Neuronal stem cell (in vitro differentiated cells): ENCODE measurements around the gene DYNC1LI1.

Experiments used
- DNase-seq: peaks from one replicate; pipeline ENCODE4 v3.0.0-alpha.2; 2013; ENCODE audit warnings: low spot score
- H2AFZ ChIP-seq: one replicate; pipeline ENCODE4 v1.6.1; 2013; ENCODE audit warnings: mild to moderate bottlenecking, low read length, inconsistent platforms
- H2AK5ac ChIP-seq: 2 replicates; pipeline ENCODE4 v1.6.1; 2013; ENCODE audit warnings: low read depth, mild to moderate bottlenecking, inconsistent platforms, low read length, moderate library complexity, mixed read lengths
- H2BK120ac ChIP-seq: 2 replicates; pipeline ENCODE4 v1.6.1; 2013; ENCODE audit warnings: low read depth, mild to moderate bottlenecking, inconsistent platforms, low read length, moderate library complexity, mixed read lengths
- H2BK12ac ChIP-seq: one replicate; pipeline ENCODE4 v1.6.1; 2013; ENCODE audit warnings: low read length, inconsistent platforms
- H2BK15ac ChIP-seq: 2 replicates; pipeline ENCODE4 v1.6.1; 2013; ENCODE audit warnings: mild to moderate bottlenecking, low read length, inconsistent platforms, mixed read lengths
- H2BK5ac ChIP-seq: one replicate; pipeline ENCODE4 v1.6.1; 2013; ENCODE audit warnings: inconsistent platforms, mild to moderate bottlenecking, low read length, moderate library complexity
- H3K14ac ChIP-seq: one replicate; pipeline ENCODE4 v1.6.1; 2013; ENCODE audit warnings: low read length, inconsistent platforms
- H3K18ac ChIP-seq: 2 replicates; pipeline ENCODE4 v1.6.1; 2013; ENCODE audit warnings: low read length, inconsistent platforms
- H3K23ac ChIP-seq: 2 replicates; pipeline ENCODE4 v1.6.1; 2013; ENCODE audit warnings: low read depth, mild to moderate bottlenecking, mixed read lengths, low read length, inconsistent platforms; ENCODE audit not compliant: poor library complexity
- H3K27ac ChIP-seq: replicated peaks from 3 replicates; pipeline ENCODE4 v1.5.1; 2013; ENCODE audit warnings: low read length, inconsistent platforms
- H3K27me3 ChIP-seq, 3 experiments: 2 replicates each; pipeline ENCODE4 v1.6.1; 2013; ENCODE audit warnings: low read length in 3 of 3, mild to moderate bottlenecking in 2 of 3, inconsistent platforms in 1 of 3, low read depth in 1 of 3, mixed read lengths in 1 of 3, moderate library complexity in 1 of 3; ENCODE audit not compliant: control insufficient read depth in 3 of 3, insufficient read depth in 3 of 3
- H3K36me3 ChIP-seq, 2 donors: replicated peaks in 1 of 2; 2 replicates each; pipeline ENCODE4 v1.6.1; 2013; ENCODE audit warnings: low read length in 2 of 2; ENCODE audit not compliant: control insufficient read depth in 2 of 2, insufficient read depth in 2 of 2
- H3K4ac ChIP-seq: 2 replicates; pipeline ENCODE4 v1.6.1; 2013; ENCODE audit warnings: inconsistent platforms, mild to moderate bottlenecking, low read length, moderate library complexity
- H3K4me1 ChIP-seq, 2 donors: 1 replicate in 1 of 2; 2 replicates in 1 of 2; pipeline ENCODE4 v1.6.1; 2013; ENCODE audit warnings: low read length in 2 of 2, low read depth in 1 of 2; ENCODE audit not compliant: control insufficient read depth in 2 of 2, insufficient read depth in 1 of 2
- H3K4me2 ChIP-seq: one replicate; pipeline ENCODE4 v1.6.1; 2013; ENCODE audit warnings: mild to moderate bottlenecking, low read length, inconsistent platforms; ENCODE audit not compliant: insufficient read depth, poor library complexity, severe bottlenecking
- H3K4me3 ChIP-seq, 2 donors: 2 replicates each; pipeline ENCODE4 v1.5.1; 2013; ENCODE audit warnings: low read length in 2 of 2, mild to moderate bottlenecking in 2 of 2, inconsistent platforms in 1 of 2, moderate library complexity in 1 of 2
- H3K79me1 ChIP-seq: one replicate; pipeline ENCODE4 v1.6.1; 2013; ENCODE audit warnings: low read depth, mild to moderate bottlenecking, inconsistent platforms, low read length, moderate library complexity
- H3K9ac ChIP-seq: one replicate; pipeline ENCODE4 v1.6.1; 2013; ENCODE audit warnings: mild to moderate bottlenecking, low read depth, low read length, inconsistent platforms; ENCODE audit not compliant: poor library complexity
- H3K9me3 ChIP-seq, 2 donors: replicated peaks in 1 of 2; 2 replicates each; pipeline versions ENCODE3 to v1.6.1; 2013; ENCODE audit warnings: low read length in 2 of 2, mild to moderate bottlenecking in 2 of 2, inconsistent platforms in 1 of 2, low read depth in 1 of 2, mixed read lengths in 1 of 2, moderate library complexity in 1 of 2; ENCODE audit not compliant: control insufficient read depth in 2 of 2, insufficient read depth in 1 of 2
- H4K8ac ChIP-seq: one replicate; pipeline ENCODE4 v1.6.1; 2013; ENCODE audit warnings: low read depth, mild to moderate bottlenecking, inconsistent platforms, low read length, moderate library complexity
- H4K91ac ChIP-seq: one replicate; pipeline ENCODE4 v1.6.1; 2013; ENCODE audit warnings: low read length, low read depth, mild to moderate bottlenecking, inconsistent platforms; ENCODE audit not compliant: poor library complexity
- WGBS, 2 donors: extraction: QIAGEN DNeasy Blood & Tissue Kit; methylation state at CpG; one replicate each; pipeline ENCODE4 v1.1.7; 2013; ENCODE audit warnings: missing lambda C conversion rate in 2 of 2, mixed read lengths in 1 of 2; ENCODE audit not compliant: insufficient read length in 2 of 2, insufficient replicate concordance in 1 of 2; ENCODE audit errors: extremely low coverage in 2 of 2; 5-methylcytosine and 5-hydroxymethylcytosine counted together

Gene DYNC1LI1

DNA sequence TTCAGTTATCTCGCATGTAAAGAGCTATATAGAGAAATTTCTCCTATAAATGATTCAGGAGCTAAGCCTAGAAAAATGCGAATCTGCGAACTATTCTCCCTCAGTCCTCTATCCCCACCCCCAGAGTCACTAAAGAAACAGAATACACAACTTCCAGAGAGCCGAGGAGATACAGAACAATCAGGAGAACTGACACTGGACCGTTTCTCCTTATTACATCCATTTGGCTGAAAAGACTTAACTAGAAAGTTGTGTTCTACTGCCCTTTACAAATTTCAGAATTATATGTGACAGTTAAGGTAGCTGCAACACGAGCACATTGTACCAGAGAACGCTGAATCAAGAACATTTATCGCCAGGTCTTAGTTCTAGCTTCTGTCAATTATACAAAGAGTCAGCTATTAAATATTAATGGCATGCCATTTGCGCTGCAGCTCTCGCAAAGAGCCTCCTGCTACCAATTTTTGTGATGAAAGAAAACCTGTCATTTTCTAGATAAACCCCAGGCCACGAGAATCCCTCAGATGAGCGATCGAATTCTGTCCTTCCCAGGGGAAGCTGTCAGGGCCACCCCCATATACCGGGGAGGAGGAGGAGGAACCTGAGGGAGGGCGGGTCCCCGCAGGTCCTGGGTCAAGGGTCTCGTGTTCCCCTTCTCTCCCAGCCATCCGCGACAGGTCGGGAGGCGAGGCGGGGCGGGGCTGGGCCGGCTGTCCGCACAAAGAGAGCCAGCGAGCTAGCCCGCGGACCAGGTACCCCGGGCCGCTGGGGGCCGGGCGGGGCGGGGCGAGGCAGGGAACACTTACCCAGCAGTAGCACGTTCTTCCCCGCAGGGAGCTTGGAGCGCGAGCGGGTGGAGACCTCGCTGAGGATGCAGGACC is 878 bp downstream of the DYNC1LI1 start:
- Histone ChIP-seq H2AK5ac (peak overlapping the region; percentile 100), H3K18ac (peak overlapping the region; percentile 100), H2BK120ac (peak overlapping the region; percentile 100), H3K9ac (peak overlapping the region; percentile 100), H3K23ac (peak overlapping the region; percentile 99), H4K91ac (peak overlapping the region; percentile 98), H2AFZ (peak overlapping the region; percentile 96), H3K4ac (peak overlapping the region; percentile 100), H3K27ac (peak overlapping the region; percentile 99), H3K9me3 (no peaks in the 10 kb centered on the region), H3K36me3 (peaks cover 0 to 33% of the 10 kb centered on the region in 2 donors), H3K14ac (peak overlapping the region; percentile 99), H4K8ac (peak overlapping the region; percentile 99), H3K27me3 (no peaks in the 10 kb centered on the region), H2BK15ac (peak overlapping the region; percentile 98), H3K79me1 (peaks cover 4% of the 10 kb centered on the region), H3K4me2 (peak overlapping the region; percentile 89), H2BK5ac (peak overlapping the region; percentile 99), H2BK12ac (peak overlapping the region; percentile 96), H3K4me3 (peak overlapping the region; percentile 96 to 98), H3K4me1 (peaks cover 0 to 8% of the 10 kb centered on the region in 2 donors)
- peak; percentile 81 for DNase-seq
- no CpG with 5 or more reads among the region's 40 CpGs for WGBS, 2 donors

DNA sequence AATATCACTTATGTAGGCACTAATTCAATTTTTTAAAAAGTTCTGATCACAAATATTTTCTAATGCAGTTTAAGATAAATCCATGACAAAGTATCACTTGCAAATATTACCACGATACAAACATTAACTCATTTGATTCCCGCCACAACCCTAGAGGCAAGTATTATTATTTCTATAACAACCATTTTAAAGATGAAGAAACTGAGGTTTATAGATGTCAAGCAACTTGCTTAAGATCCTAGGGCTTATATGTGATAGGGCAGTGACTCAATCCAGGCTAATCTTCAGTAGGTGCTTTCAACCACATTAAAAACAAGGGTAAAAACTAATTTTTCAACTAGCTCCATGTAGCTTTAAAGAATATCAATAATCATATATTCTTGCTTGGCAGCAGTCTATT is 1.7 kb downstream of the DYNC1LI1 start:
- Histone ChIP-seq H2AK5ac (no peak overlapping the region), H3K36me3 (peaks cover 0 to 41% of the 10 kb centered on the region in 2 donors), H2BK12ac (no peak overlapping the region), H3K4me3 (peak overlapping the region in 1 of 2 donors; percentile 98), H3K4ac (no peak overlapping the region), H3K9me3 (no peaks in the 10 kb centered on the region), H3K23ac (no peak overlapping the region), H2AFZ (no peak overlapping the region), H3K18ac (no peak overlapping the region), H3K27ac (no peak overlapping the region), H3K4me1 (peaks cover 0 to 8% of the 10 kb centered on the region in 2 donors), H3K79me1 (peaks cover 4% of the 10 kb centered on the region), H4K91ac (no peak overlapping the region), H3K4me2 (no peak overlapping the region), H4K8ac (no peak overlapping the region), H2BK15ac (no peak overlapping the region), H3K14ac (no peak overlapping the region), H2BK120ac (no peak overlapping the region), H3K9ac (no peak overlapping the region), H2BK5ac (no peak overlapping the region), H3K27me3 (no peaks in the 10 kb centered on the region)
- DNase-seq, result no peak
- no CpG with 5 or more reads among the region's 2 CpGs for WGBS, 2 donors

DNA sequence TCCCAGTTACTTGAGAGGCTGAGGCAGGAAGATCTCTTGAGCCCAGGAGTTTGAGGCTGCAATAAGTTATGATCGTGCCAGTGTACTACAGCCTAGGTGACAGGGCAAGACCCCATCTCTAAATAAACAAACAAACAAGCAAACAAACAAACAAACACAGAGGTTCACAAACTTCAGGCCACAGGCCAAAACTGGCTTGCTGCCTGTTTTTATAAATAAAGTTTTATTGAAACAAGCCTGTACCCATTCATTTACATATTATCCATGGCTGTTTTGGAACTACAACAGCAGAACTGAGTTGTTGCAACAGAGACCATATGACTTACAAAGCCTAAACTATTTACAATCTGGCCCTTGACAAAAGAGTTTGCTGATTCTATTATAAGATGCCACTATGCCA is 6.5 kb downstream of the DYNC1LI1 start:
- no peaks in the 10 kb centered on the region for H3K9me3 ChIP-seq
- no peak overlapping the region for H4K8ac ChIP-seq
- no peak overlapping the region for H3K9ac ChIP-seq
- no peak overlapping the region for H2AK5ac ChIP-seq
- H3K79me1 ChIP-seq, result peaks cover 3% of the 10 kb centered on the region
- WGBS, 2 donors, result no CpG with 5 or more reads among the region's 1 CpG
- H3K4me3 ChIP-seq, result no peak overlapping the region
- H3K23ac ChIP-seq, result no peak overlapping the region
- no peak overlapping the region for H3K14ac ChIP-seq
- no peak overlapping the region for H3K4ac ChIP-seq
- H3K36me3 ChIP-seq, result peaks cover 0 to 69% of the 10 kb centered on the region in 2 donors
- no peak overlapping the region for H2BK120ac ChIP-seq
- no peak overlapping the region for H3K4me2 ChIP-seq
- H2BK15ac ChIP-seq, result no peak overlapping the region
- H2BK12ac ChIP-seq, result no peak overlapping the region
- no peaks in the 10 kb centered on the region for H3K27me3 ChIP-seq
- DNase-seq, result no peak
- no peak overlapping the region for H2AFZ ChIP-seq
- H2BK5ac ChIP-seq, result no peak overlapping the region
- no peak overlapping the region for H4K91ac ChIP-seq
- H3K4me1 ChIP-seq, result peaks cover 0 to 8% of the 10 kb centered on the region in 2 donors
- no peak overlapping the region for H3K27ac ChIP-seq
- no peak overlapping the region for H3K18ac ChIP-seq

DNA sequence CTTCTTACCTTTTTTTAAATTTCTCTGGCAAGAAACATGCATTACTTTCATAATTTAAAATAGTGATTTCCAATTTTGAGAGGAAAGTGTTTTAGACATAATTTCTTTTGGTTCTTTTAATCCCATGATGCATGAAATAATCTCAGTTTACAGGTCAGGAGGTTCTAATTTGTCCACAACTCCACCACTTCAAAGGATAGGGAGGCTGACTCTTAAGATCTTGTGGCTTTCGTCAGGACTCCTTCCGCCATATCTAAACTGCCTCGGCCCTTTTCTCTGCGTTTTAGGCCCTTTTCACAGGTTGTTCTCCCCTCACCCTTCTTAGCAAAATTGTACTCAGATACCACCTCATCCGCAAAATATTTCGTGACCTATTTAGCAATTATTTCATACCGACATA is 8.0 kb downstream of the DYNC1LI1 start:
- no CpG with 5 or more reads among the region's 7 CpGs for WGBS, 2 donors
- no peaks in the 10 kb centered on the region for H3K9me3 ChIP-seq
- H3K14ac ChIP-seq, result no peak overlapping the region
- H2AFZ ChIP-seq, result no peak overlapping the region
- no peak overlapping the region for H3K4me3 ChIP-seq
- H3K27me3 ChIP-seq, result no peaks in the 10 kb centered on the region
- H2AK5ac ChIP-seq, result no peak overlapping the region
- H3K79me1 ChIP-seq, result no peaks in the 10 kb centered on the region
- H4K8ac ChIP-seq, result no peak overlapping the region
- H3K4ac ChIP-seq, result no peak overlapping the region
- H2BK5ac ChIP-seq, result no peak overlapping the region
- no peak overlapping the region for H3K23ac ChIP-seq
- H3K4me1 ChIP-seq, result no peaks in the 10 kb centered on the region
- peaks cover 0 to 57% of the 10 kb centered on the region in 2 donors for H3K36me3 ChIP-seq
- H4K91ac ChIP-seq, result no peak overlapping the region
- H3K9ac ChIP-seq, result no peak overlapping the region
- H2BK12ac ChIP-seq, result no peak overlapping the region
- no peak overlapping the region for H2BK15ac ChIP-seq
- H2BK120ac ChIP-seq, result no peak overlapping the region
- no peak overlapping the region for H3K27ac ChIP-seq
- H3K18ac ChIP-seq, result no peak overlapping the region
- H3K4me2 ChIP-seq, result no peak overlapping the region
- DNase-seq, result no peak
